MM.1S (cell line): Measurements from ENCODE around the gene PPM1A.

Experiments
- DNase-seq: peaks from one replicate; pipeline ENCODE4 v3.0.0-alpha.2; 2015
- H2AFZ ChIP-seq: fragments of 300-600 bp; sonication (generic); 2 replicates; pipeline ENCODE4 v1.6.0; 2016; ENCODE audit warnings: antibody characterized with exemption, low read length
- H3F3A ChIP-seq: fragments of 300-600 bp; sonication (generic); 2 replicates; pipeline ENCODE4 v1.6.1; 2016; ENCODE audit warnings: mild to moderate bottlenecking, antibody characterized with exemption, low read length, moderate library complexity, mixed read lengths; ENCODE audit not compliant: insufficient read depth
- H3K27ac ChIP-seq: fragments of 300-600 bp; sonication (generic); 2 replicates; pipeline ENCODE4 v1.5.1; 2016; ENCODE audit warnings: mild to moderate bottlenecking, low read length
- H3K27me3 ChIP-seq: fragments of 300-600 bp; sonication (generic); replicated peaks from 2 replicates; pipeline ENCODE4 v1.6.0; 2016; ENCODE audit warnings: low read length; ENCODE audit not compliant: insufficient read depth
- H3K36me3 ChIP-seq: fragments of 300-600 bp; sonication (generic); replicated peaks from 2 replicates; pipeline ENCODE4 v1.6.1; 2016; ENCODE audit warnings: mild to moderate bottlenecking, low read length, mixed read lengths; ENCODE audit not compliant: insufficient read depth
- H3K4me1 ChIP-seq: fragments of 300-600 bp; sonication (generic); 2 replicates; pipeline ENCODE4 v1.6.1; 2016; ENCODE audit warnings: low read length, mixed read lengths
- H3K4me2 ChIP-seq: fragments of 300-600 bp; sonication (generic); 2 replicates; pipeline ENCODE4 v1.6.0; 2016; ENCODE audit warnings: low read depth, low read length
- H3K4me3 ChIP-seq: fragments of 300-600 bp; sonication (generic); 2 replicates; pipeline ENCODE4 v1.5.1; 2016; ENCODE audit warnings: low read length, mixed read lengths
- H3K79me2 ChIP-seq: fragments of 300-600 bp; sonication (generic); 2 replicates; pipeline ENCODE4 v1.6.1; 2016; ENCODE audit warnings: mixed run types, low read length, mixed read lengths
- H3K9ac ChIP-seq: fragments of 300-600 bp; sonication (generic); 2 replicates; pipeline ENCODE4 v1.6.1; 2016; ENCODE audit warnings: low read length, mixed read lengths
- H3K9me2 ChIP-seq: fragments of 300-600 bp; sonication (generic); replicated peaks from 2 replicates; pipeline ENCODE4 v1.6.1; 2016; ENCODE audit warnings: mild to moderate bottlenecking, low read length, mixed read lengths; ENCODE audit not compliant: insufficient read depth
- H3K9me3 ChIP-seq: fragments of 300-600 bp; sonication (generic); replicated peaks from 2 replicates; pipeline ENCODE4 v1.6.1; 2016; ENCODE audit warnings: mild to moderate bottlenecking, low read length, mixed read lengths; ENCODE audit not compliant: insufficient read depth
- H4K20me1 ChIP-seq: fragments of 300-600 bp; sonication (generic); 2 replicates; pipeline ENCODE4 v1.6.1; 2016; ENCODE audit warnings: mild to moderate bottlenecking, low read length, moderate library complexity, mixed read lengths; ENCODE audit not compliant: insufficient read depth
- CTCF ChIP-seq: fragments of 300-600 bp; sonication (generic); IDR thresholded peaks from 2 replicates; pipeline ENCODE4 v1.5.1; 2016; ENCODE audit warnings: antibody characterized with exemption, low read length, mixed read lengths
- EZH2 ChIP-seq: fragments of 300-600 bp; sonication (generic); optimal IDR thresholded peaks from 2 replicates; pipeline ENCODE3; 2017; ENCODE audit warnings: low read depth, mild to moderate bottlenecking, antibody characterized with exemption, low read length, mixed read lengths
- EZH2phosphoT487 ChIP-seq: fragments of 300-600 bp; sonication (generic); IDR thresholded peaks from 2 replicates; pipeline ENCODE4 v1.6.1; 2018; ENCODE audit warnings: antibody characterized with exemption, low read length

PPM1A gene

DNA sequence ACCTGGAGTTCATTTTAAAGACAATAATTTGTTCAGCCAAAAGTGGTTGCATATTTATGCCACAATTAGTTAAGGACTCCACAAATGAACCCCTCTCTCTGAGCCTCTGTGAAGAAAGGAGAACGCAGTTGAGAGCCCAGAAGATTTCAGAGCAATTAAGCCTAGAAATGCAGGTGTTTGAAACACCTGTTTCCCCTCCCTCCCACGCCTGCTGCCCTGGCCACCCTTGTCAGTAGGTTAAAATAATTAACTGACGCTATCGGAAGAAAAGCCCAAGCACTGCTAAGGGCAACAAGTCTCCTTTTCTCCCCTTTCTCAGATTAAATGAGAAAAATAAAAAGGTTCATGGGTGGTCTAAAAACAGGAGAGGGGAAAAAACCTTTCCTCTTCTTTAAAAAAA is 99.2 kb downstream of the PPM1A start:
- peak overlapping the region; percentile 49 for H3K4me3 ChIP-seq
- peak overlapping the region; percentile 58 for H3K9ac ChIP-seq
- no peaks in the 10 kb centered on the region for H3K9me3 ChIP-seq
- peaks cover 22% of the 10 kb centered on the region for H3F3A ChIP-seq
- no peaks in the 10 kb centered on the region for H3K79me2 ChIP-seq
- H2AFZ ChIP-seq: 0 out of 2 replicates have a peak overlapping the region, but pooled peaks have one; percentile 31
- peak; percentile 69 for DNase-seq
- H3K27ac ChIP-seq: peak overlapping the region; percentile 93
- H3K4me1 ChIP-seq: peaks cover 26% of the 10 kb centered on the region
- no peaks in the 10 kb centered on the region for H4K20me1 ChIP-seq
- peak overlapping the region; percentile 76 for H3K4me2 ChIP-seq
- H3K9me2 ChIP-seq: no peaks in the 10 kb centered on the region
- no peaks in the 10 kb centered on the region for H3K36me3 ChIP-seq
- H3K27me3 ChIP-seq: no peaks in the 10 kb centered on the region
- TF ChIP-seq EZH2: no peak
- no peak for TF ChIP-seq EZH2phosphoT487
- no peak for TF ChIP-seq CTCF
